Kidney capillary endothelial cell (primary cell): ENCODE results near the gene ROS1.

ENCODE experiments used
- DNase-seq: peaks from one replicate; pipeline ENCODE4 v3.0.0-alpha.2; 2018; ENCODE audit warnings: low spot score

The ROS1 gene

DNA sequence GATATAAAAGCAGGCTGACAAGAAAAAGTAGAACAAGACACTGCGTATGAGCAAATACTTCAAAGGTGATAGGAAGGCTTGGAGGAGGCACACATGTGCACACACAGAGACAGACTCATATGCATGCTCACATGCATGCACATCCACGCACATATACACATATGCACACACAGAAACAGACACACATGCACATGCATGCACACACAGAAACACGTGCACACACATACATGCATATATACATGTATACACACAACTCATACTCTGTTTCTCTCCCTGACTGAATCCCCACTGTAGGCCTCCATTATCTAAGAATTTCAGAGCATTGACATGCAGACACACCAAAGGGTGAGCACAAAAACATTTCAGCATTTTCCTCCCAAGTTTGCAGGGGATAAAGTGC lies 116.7 kb downstream of the ROS1 start:
- no peak for DNase-seq

DNA sequence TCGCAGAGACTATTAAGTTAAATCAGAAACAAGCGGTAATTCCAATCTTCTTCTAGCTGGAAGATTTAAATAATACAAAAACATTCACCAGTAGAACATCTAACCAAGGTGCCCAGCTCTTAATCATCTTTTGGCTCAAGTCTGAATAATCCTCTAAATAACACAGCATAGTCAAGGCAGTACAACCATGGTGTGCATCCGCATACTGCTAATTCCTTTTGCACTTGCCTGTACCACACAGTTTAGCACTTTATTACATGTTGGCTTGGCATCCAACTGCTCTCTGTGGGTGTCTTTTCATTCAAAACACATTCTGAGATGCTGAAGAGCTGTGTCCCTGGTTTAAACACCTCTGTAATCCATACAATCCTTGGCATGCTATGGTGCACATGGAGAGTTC lies 118.1 kb downstream of the ROS1 start:
- no peak for DNase-seq

DNA sequence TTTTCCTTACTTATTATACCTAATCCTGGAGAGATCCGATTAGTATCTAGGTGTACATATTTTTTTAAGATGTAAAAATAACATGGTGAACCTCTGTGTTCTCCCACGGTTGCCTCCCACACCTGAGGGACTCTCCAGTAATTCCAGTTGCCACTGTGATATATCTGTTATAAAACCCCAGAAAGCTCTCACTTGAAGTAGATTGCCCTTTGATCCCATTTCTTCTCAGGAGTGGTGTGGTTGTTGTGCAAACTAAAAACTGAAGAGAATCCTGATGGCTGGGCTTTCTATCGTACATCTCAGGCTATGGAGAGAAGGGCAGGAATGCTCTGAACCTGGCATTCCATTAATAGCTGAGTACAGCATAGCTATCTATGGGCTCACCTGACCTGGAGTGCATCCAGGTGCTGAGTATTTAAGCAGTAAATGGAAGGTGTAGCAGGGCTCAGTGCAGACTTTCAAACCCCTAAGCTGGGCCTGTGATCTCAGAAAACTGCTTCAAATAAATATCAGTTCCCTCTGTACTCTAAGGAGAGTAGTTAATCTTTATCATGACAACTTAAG lies 119.4 kb downstream of the ROS1 start:
- no peak for DNase-seq

DNA sequence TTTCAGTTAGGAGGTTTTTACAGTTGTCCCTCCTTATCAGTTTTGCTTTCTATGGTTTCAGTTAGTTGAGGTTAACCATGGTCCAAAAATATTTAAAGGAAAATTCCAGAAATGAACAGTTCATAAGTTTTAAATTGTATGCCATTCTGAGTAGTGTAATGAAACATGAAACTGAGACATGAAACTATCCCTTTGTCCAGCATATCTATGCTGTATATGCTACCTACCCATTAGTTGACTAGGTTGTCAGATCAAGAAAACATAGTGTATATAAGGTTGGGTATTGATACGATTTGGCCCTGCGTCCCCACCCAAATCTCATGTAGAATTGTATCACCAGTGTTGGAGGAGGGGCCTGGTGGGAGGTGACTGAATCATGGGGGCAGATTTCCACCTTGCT lies 121.3 kb downstream of the ROS1 start:
- no peak for DNase-seq

DNA sequence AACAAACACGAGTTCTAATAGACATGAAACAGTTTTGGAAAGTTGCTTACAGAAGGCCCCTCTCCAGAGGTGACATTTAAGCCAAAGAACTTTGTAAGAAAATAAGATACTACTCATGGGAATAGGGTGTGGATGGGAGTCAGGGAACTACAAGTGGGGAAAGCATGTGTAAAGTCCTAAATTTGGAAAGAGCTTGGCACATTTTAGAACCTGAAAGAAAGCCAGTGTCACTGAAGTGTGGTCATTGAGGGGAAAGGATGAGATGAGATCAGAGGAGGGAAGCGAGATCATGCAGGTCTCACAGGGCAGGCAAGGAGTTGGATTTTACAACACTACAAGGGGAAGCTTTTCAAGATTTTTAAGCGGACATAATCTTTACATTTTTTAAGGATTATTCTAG lies 122.4 kb downstream of the ROS1 start:
- DNase-seq = no peak

DNA sequence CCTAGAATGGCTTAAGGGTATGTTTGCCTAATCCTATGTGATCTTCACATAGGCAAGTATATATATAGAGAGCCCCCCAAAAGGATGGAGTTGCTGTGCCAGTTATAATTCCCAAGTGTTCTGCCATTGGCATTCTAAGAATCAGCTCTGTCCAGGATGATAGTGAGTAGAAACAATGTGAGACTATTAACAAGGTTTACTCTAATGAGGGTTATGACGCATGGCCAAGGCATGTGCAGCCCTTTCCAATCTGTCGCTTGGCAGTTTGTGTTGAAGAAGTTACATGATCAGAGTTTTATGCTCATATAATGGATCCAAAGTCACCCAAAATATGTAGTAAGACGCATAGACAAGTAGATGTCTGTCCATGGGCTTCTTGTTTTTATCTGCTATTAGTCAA lies 126.8 kb downstream of the ROS1 start:
- no peak for DNase-seq

DNA sequence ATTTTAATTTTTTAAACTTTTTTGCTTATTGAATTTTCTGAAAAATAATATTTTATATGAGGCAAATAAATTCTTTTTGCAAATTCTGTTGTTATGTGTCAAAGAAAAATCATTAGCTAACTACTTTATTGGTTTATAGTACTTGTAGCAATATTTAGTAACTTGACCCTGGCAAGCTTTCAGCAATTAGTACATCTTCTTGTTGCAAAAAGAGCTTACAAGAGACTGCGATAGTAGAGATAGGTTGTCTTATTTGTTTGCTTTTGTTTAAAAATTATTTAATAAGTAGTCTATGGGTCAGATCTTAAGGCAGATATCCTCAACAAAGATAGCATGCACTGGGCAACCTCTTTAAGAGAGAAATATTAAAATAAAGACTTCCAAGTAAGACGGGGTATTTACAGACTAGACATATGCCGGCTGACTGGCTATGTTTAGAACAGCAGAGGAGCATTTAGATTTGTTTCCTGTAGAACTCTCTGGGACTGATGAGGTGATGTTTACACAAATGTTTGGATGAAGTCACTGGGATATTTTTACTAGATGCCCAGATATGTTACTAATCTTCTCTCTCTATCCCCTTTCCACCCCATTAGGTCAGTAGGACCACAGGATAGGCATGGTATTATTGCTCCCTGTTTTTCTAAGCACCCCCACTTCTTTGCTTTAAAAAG lies 135.4 kb downstream of the ROS1 start:
- DNase-seq = no peak

DNA sequence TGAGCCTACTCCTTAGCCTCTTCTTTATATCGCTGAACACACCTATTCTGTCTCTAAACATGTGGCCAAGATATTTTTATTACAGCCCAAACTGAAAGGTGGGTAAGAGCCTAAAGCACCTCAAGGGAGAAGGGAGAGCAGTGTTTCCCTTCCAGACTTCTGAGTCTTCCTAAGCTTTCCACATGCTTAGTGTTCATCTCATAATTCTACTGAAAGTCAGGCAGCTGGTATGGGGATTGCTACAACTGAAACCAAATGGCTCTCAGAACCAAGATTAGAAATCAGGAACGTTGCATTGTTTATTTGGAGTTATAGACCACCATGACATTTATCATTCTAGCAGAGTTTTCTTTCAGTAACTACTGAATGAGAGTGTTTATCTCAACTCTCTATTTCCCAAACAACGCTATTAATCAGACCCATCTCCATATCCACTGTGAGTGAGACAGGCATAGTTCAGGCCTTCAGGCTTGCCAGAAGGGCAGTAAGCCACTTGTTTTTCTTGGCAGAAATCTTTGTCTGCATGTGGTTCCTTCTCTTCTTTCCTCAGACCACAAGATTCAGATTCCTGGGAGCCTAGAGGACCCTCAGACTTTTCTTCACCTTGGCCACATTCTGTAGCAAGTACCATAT lies 137.5 kb downstream of the ROS1 start:
- DNase-seq = no peak

DNA sequence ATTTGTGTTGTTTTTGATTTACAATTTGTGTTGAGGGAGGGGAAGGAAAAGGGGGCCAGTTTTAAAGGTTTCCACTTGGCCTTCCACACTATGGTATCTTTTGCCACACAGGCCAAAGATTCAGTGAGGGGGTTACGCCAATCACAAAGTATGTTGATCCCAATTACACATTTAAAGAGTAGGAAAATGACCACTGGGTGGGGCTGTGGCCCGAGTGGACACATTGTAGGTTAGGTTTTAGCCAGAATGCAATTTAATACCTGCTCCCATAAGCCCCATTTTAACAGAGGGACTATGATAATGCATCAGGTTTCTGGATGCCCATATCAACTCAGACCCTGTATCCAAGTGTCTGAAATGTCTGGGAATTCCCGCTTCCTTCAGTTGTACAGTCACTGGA lies 144.8 kb downstream of the ROS1 start:
- DNase-seq = no peak

DNA sequence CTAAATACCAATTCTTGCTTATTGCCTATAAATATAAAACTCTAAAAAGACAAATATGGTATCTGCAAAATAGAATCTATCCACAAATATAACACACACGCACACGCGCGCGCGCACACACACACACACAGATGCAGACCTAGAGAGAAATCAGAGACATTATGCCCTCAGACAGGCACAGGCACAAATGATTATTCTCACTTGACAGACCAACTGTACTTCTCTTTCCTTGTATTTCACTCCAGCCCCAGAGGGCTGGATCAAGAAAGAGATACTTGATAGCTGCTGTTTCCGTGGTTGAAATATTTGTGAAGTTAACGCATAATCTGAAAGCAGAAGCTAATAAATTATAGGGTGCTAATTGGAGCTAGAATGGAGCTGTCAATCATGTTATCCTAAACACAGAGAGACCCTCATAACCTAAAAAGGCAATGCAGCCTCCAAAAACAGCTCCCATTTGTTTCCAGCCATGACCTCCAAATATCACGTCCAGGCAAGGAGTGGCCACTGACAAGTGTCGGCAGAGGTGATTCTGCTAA lies 148.9 kb downstream of the ROS1 start:
- DNase-seq = no peak

DNA sequence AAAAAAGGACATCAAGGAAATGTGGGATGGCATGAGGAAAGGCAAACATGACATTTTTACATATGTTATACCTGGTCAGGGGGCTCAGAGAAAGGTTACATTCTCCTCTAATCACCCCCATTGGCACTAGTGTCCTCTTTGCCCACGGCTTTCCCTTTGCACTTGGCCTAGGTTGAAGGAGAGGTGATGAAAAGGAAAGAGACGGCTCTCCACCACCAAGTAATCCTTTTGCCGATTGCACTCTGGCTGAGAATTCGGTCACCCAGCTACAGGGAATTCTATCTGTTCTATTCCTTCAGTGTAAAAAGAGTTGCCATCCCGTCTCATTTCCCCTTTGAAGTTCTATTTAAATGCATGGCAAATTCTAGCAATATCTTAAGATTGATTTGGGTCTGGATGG lies 150.0 kb downstream of the ROS1 start:
- DNase-seq = no peak

DNA sequence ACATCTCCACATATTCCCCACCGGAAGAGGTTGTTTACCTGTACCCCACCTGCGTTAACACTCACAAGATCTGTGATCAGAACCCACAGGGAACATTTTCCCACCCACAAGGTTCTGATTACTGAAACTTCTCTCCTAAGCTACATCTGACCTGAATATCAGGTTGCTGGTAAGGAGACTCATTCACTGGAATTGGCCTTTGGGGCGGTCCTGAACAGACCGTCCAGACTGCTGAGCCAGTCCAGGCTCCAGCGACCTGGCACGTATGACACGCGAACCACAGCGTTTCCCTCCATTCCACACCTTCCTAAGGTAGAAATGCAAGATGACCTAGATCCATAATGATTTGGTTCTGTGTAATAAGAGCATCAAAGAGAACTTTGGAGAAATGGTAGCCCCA lies 150.5 kb downstream of the ROS1 start:
- no peak for DNase-seq

DNA sequence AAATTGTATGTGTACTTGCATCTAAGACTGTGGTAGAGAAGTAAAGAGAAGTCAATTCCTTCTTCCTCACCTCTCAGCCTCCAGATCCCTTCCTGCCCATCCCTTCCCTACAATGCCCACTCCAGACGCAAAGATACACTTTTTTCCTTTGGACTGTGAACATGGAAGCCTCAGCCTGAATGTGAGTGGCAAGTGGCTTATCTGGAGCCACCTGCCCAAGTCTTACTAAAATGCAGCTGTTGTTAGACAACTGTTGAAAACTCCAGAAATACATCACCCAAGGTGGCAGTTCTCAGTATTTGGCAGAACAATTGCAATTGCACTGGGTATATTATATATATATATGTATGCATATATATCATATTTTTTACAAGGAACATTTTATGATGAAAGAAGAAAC lies 152.9 kb downstream of the ROS1 start:
- DNase-seq = no peak

DNA sequence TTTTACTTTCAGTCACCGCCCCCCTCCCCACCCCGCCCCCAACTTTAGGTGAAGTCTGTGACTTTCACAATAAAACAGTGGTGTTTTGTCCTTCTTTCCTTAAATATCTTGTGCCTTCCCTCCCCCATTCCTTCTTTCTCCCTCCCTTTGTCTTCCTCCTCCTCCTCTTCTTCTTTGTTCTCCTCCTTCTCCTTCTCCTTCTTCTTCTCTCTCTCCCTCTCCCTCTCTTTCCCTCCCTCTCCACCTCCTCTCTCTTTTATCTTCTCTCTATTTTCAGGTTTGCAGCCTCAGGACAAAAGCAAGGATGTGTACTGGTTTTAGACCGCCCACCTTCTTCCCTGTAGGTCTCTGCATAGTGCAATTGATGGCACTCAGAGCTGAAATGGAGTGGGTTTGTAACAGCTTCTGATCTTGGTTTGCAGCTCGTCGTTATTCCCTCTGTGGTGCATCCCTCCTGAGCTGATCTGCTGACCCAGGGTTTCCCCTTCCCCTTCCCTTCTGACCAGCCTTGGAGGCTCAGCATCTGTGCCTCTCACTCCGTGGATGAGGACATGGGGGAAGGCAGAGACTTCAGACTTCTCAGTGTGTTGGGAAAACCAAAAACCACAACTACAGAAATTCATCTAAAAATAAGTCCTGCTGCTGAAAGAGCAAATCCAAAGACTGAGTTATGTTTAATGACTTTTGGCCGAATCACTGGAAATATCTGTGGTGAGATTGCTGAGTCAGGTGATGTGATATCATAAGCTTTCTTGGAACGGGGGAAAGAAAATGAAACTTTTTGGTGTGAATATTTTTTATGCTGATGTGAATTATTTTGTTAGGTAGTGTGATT lies 153.5 kb downstream of the ROS1 start:
- DNase-seq = no peak

DNA sequence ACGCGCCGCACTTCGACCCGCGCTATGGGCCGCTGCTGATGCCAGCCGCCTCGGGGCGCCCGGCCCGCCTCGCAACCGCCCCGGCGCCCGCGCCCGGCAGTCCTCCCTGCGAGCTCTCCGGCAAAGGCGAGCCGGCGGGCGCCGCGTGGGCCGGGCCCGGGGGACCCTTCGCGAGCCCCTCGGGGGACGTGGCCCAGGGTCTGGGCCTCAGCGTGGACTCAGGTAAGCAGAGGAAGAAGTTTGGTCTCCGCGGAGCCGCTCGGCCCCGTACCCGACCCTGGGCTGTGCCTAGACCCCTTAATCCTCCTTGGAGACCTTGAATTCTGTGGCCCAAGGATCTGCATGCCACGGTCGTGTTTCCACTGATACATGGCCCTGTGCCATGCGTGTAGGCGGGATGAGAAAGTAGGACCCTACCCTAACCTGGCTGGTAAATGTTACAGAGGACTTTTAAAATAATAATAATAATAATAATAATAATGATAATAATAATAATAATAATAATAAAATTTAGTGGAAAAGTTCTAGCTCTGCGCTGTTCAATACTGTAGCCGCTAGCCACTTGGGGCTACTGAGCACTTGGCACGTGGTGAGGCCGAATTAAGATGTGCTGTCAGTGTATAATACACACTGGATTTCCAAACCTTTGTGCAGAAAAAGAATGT lies 154.8 kb downstream of the ROS1 start:
- no peak for DNase-seq

DNA sequence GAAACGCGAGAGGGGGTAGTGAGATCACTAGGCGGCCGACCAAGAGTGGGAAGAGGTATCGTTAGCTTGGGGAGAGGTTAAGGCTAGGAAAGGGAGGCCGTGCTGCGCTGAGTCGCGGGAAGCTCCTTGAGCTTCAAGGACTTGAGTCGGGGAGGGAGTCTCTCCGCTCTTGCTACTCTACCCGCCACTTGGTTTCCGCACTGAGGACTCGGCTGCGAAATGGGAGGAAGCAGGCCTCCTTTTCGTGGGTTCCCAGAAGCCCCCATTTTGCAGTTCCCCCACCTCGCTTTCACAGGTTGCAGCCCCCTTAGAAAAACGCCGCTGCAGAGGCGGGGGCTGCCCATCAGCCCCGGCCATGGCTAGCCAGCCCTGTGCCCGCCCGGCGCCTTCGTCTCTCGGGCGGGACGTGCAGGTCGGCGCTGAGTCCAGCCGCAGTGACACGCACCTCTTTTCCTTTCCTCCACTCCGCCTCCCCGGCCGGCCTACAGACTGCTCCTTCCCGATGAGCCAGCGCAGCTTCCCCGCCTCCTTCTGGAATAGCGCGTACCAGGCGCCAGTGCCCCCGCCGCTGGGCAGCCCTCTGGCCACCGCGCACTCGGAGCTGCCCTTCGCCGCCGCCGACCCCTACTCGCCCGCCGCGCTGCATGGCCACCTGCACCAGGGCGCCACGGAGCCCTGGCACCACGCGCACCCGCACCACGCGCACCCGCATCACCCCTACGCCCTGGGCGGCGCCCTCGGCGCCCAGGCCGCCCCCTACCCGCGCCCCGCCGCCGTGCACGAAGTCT lies 155.5 kb downstream of the ROS1 start:
- DNase-seq = no peak

DNA sequence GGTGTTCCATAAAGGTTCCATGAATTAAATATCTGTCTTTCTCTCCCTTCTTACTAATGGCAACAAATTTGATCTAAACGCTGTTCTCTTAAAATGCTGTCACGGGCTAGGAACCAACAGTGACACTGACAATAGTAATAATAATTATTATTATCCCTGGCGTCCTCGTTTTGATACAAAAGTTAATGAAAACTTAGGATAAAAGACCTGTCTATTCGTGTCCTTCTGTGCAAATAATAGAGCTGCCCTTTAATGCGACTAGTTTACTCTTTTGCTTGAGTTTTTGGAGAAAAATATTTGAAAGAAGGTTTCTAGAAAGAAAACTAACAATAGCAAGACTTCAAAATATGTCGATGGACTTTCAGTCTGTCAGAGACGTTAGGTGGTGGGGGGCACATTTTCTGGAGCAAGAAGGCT lies 156.1 kb downstream of the ROS1 start:
- no peak for DNase-seq

DNA sequence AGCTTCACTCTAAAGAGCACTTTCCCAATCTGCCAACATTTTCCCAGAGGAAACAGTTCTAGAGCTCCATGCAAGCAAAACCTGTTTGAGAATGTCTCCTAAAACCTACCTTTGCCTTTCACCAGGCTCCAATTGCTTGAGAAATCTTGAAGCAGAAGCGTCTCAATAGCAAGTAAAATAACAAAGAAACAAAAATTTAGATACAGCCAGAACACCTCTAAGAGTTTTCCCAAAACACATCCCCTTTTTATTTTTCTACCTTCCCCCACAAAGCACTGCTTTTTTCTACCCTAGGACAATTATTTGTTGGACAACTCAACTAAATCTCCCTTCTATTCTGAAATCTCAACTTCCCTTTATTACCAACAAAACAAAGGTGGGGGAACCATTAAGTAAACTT lies 156.8 kb downstream of the ROS1 start:
- no peak for DNase-seq

DNA sequence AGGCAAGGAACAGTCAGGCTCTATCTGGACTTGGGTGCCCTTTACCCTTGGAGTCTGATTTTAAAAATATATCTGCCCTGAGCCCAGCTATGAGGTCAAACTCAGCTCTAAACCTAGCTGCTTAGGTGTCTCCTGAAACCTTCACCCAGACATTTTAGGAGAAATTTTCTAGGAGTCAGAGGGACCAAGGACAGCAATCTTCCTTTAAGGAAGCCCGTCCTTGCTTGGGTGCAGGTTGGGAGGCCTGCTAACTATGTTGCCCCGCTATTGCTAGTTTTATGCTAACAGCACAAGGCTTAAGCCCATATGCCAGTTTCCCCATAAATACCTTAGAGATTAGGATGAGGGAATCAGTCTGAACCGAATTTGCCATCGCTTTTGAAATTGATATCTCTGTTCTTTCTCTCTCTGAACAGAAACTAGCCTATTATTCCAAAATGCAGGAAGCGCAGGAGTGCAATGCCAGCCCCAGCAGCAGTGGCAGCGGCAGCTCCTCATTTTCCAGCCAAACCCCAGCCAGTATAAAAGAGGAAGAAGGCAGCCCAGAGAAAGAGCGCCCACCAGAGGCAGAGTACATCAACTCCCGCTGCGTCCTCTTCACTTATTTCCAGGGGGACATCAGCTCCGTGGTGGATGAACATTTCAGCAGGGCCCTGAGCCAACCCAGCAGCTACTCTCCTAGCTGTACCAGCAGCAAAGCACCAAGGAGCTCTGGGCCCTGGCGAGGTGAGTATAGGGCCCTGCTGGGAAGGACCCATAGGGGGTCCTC lies 157.8 kb downstream of the ROS1 start:
- no peak for DNase-seq

DNA sequence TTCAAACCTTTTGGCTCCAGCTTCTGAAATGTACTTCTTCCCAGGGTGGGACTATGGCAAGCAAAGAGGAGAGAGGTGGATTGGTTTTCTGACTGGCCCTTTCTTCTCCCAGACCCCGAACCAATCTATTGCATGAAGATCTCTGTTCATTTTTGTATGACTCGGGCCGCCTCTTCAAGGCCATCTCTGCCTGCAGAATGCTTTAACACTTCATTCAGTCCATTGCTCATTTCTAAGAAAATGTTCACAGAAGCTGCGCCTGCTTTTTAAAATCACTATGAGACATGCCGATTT lies 158.7 kb downstream of the ROS1 start:
- no peak for DNase-seq
